ENCODE results near the gene TSPAN3.
A peak's percentile ranks its signal among the peaks of the same experiment; 100 is the strongest.

TSPAN3 gene

GRCh38 chr15:77037388-77038209 lies 33.3 kb downstream of the TSPAN3 start:
- in situ Hi-C loops (cut with HindIII; ENCODE audit: low pct_ligation_motif_present, low sequenced_read_pairs) = no loop called here
- no peak for DNase-seq
- no peak overlapping the region for H3K27ac ChIP-seq

DNA sequence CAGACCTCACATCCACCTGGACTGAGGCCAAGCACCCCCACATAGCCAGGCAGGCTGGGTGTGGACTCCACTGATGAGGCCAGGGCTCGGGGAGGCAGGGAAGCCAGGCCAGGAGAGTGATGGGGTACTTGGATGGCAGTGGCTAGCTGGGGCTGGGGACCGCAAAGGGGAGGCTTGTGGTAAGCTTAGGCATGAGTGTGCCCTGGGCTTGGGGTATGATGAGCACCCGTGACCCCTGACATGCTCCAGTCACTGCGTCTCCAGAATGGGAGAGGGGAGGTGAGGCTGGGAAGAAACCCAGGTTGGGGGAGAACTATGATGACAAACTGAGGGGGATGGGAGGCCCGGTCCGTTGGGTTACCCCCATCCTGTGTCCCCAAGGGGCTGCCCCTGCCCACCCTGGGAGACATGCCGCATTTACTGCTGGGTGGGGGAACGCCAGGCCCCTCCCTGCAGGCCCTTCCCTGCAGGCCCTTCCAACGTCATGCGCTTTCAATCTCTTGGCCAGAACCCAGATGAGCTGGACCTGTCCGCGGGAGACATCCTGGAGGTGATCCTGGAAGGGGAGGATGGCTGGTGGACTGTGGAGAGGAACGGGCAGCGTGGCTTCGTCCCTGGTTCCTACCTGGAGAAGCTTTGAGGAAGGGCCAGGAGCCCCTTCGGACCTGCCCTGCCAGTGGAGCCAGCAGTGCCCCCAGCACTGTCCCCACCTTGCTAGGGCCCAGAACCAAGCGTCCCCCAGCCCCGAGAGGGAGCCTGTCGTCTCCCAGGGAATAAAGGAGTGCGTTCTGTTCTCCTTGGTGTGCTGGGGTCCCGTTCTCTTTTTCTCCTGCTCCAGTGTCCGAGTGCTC lies 34.1 kb downstream of the TSPAN3 start:
- TF ChIP-seq, protein P1, sequence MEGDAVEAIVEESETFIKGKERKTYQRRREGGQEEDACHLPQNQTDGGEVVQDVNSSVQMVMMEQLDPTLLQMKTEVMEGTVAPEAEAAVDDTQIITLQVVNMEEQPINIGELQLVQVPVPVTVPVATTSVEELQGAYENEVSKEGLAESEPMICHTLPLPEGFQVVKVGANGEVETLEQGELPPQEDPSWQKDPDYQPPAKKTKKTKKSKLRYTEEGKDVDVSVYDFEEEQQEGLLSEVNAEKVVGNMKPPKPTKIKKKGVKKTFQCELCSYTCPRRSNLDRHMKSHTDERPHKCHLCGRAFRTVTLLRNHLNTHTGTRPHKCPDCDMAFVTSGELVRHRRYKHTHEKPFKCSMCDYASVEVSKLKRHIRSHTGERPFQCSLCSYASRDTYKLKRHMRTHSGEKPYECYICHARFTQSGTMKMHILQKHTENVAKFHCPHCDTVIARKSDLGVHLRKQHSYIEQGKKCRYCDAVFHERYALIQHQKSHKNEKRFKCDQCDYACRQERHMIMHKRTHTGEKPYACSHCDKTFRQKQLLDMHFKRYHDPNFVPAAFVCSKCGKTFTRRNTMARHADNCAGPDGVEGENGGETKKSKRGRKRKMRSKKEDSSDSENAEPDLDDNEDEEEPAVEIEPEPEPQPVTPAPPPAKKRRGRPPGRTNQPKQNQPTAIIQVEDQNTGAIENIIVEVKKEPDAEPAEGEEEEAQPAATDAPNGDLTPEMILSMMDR (IDR thresholded peaks at IDR 0.05; ENCODE audit: low read depth, low read length, missing control alignments) = no peak
- H3K27me3 ChIP-seq (replicated peaks) = no peaks in the 10 kb centered on the region
- H3K4me3 ChIP-seq (ENCODE audit: low read depth, low read length) = no peak overlapping the region
- in situ Hi-C loops (cut with HindIII; ENCODE audit: low pct_ligation_motif_present, low sequenced_read_pairs) = no loop called here
- no peaks in the 10 kb centered on the region for H3K36me3 ChIP-seq (replicated peaks)
- DNase-seq = no peak
- no peak overlapping the region for H3K27ac ChIP-seq

More at GRCh38 chr15:77037388-77038209, 33.3 kb downstream of the TSPAN3 start:
- Histone ChIP-seq H3K4me3 (ENCODE audit: low read depth, low read length) (no peak overlapping the region), H3K36me3 (replicated peaks) (no peaks in the 10 kb centered on the region), H3K27me3 (replicated peaks) (no peaks in the 10 kb centered on the region)
- TF ChIP-seq, protein P1 (IDR thresholded peaks at IDR 0.05; ENCODE audit: low read depth, low read length, missing control alignments) = no peak

GRCh38 chr15:77035999-77036471 lies 34.9 kb downstream of the TSPAN3 start:
- in situ Hi-C loops (cut with HindIII; ENCODE audit: low pct_ligation_motif_present, low sequenced_read_pairs) = no loop called here
- Histone ChIP-seq H3K27ac (no peak overlapping the region), H3K27me3 (replicated peaks) (no peaks in the 10 kb centered on the region), H3K36me3 (replicated peaks) (no peaks in the 10 kb centered on the region), H3K4me3 (ENCODE audit: low read depth, low read length) (no peak overlapping the region)
- TF ChIP-seq, protein P1 (IDR thresholded peaks at IDR 0.05; ENCODE audit: low read depth, low read length, missing control alignments) = no peak
- no peak for DNase-seq

DNA sequence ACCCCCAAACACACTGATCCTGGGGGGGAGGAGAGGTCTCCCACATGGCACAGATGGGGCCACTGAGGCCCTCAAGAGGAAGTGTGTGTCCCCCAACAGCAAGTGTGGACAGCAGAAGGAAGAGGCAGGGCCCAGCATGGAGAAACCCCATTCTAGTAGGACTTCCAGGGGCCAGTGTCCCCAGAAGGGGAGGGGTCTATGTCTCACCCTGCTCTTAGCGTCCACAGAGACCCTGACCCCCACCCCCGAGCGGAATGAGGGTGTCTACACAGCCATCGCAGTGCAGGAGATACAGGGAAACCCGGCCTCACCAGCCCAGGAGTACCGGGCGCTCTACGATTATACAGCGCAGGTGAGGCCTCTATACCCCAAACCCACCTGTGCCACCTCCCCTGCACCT lies 35.3 kb downstream of the TSPAN3 start:
- H3K27ac ChIP-seq = no peak overlapping the region
- H3K36me3 ChIP-seq (replicated peaks) = no peaks in the 10 kb centered on the region
- TF ChIP-seq, protein P1 (IDR thresholded peaks at IDR 0.05; ENCODE audit: low read depth, low read length, missing control alignments) = no peak
- DNase-seq = no peak
- no peak overlapping the region for H3K4me3 ChIP-seq (ENCODE audit: low read depth, low read length)
- H3K27me3 ChIP-seq (replicated peaks) = no peaks in the 10 kb centered on the region
- in situ Hi-C loops (cut with HindIII; ENCODE audit: low pct_ligation_motif_present, low sequenced_read_pairs) = no loop called here

DNA sequence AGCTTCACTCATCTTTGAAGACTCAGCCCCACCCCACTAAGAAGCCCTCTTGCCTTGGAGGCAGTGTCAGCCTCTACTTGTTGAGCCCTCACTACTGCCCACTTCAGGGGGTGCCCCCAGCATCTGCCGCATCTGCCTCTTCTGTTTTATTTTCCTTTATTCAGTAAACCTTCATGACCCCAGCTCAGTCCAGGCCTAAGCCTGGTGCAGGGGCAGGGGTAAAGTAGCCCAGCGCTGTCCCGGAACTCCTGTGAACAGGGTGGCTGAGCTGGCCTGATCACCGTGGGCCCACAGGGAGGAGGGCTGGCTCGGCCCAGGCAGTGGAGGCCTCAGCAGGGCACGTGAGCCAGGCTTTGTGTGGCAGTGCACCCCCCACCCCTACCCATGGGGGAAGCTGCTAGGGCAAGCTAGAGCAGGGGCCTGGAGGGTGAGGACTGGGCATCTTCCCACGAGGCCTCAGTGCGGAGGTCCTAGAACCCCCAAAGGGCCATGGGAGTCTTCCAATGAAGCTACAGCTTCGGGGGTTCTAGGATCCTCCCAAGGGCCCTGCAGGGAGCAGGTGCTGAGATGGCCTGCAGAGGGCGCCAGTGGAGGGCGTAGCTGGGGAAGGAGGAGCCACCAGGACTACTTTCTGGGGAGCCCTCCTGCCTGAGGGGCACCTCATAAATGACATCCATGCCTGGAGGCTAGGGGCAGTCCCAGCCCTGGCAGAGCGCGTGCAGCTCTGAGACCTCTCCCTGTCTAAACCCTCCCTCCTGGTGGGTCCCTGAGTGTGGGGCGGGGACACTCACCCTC lies 36.0 kb downstream of the TSPAN3 start:
- Histone ChIP-seq H3K36me3 (replicated peaks) (no peaks in the 10 kb centered on the region), H3K27ac (no peak overlapping the region)

More for the DNA sequence above, 36.0 kb downstream of the TSPAN3 start:
- TF ChIP-seq, protein P1 (IDR thresholded peaks at IDR 0.05; ENCODE audit: low read depth, low read length, missing control alignments) = peak; percentile 89
- in situ Hi-C loops (cut with HindIII; ENCODE audit: low pct_ligation_motif_present, low sequenced_read_pairs) = no loop called here
- Histone ChIP-seq H3K4me3 (ENCODE audit: low read depth, low read length) (no peak overlapping the region), H3K27me3 (replicated peaks) (no peaks in the 10 kb centered on the region)
- no peak for DNase-seq
